K562 (cell line): Measurements from ENCODE around the gene NUDT14. TPM values are rescaled to one million over a fixed set of nuclear protein-coding genes. Genes with fewer than 3 reads are reported as not detected.
A peak's percentile ranks its signal among the peaks of the same experiment; 100 is the strongest.

ENCODE experiments used
- ATAC-seq: fragments of 200-7000 bp; cut with Tn5 transposase; 3 replicates; pipeline ENCODE4 v1.9.1; 2020; ENCODE audit warnings: moderate library complexity
- BruUV-seq: library from RNA; stranded (reverse); fragments of 400-500 nt; replicated peaks from 2 replicates; lab custom pipeline; 2021; lab: Mats Ljungman, UMichigan
- CTCF ChIA-PET: fragments of 300-600 bp; formaldehyde crosslinking; extraction: SDS; loops from one replicate; lab custom pipeline; 2021; ENCODE audit warnings: low intra/inter-chr PET ratio; lab: Yijun Ruan, JAX
- POLR2A ChIA-PET: fragments of 300-600, 350-650 bp; sonication (Branson Sonifier 250); formaldehyde crosslinking; extraction: SDS; loops from one replicate; lab custom pipeline; 2021; ENCODE audit warnings: antibody characterized with exemption, inconsistent platforms; lab: Yijun Ruan, JAX
- DNase-seq, 4 experiments: peaks; one replicate each; pipeline versions ENCODE4 v3.0.0 to v3.0.0-alpha.2; 2011 to 2018; ENCODE audit warnings: low spot score in 3 of 4, mixed read lengths in 3 of 4; ENCODE audit errors: extremely low read depth in 1 of 4
- FAIRE-seq: peaks from 2 replicates; lab custom pipeline; 2011; peaks lifted over from hg19 to GRCh38; lab: Jason Lieb, UNC
- H2AFZ ChIP-seq: 2 replicates; pipeline ENCODE4 v1.6.0; 2011; ENCODE audit warnings: low read depth, low read length, control low read depth, inconsistent platforms
- H3K27ac ChIP-seq: fragments of 200-600 bp; 3 replicates; pipeline ENCODE4 v1.8.0; 2011; ENCODE audit warnings: low read depth, mild to moderate bottlenecking, control low read depth, inconsistent platforms, low read length, moderate library complexity, mixed read lengths; ENCODE audit errors: extremely low read depth
- H3K27me3 ChIP-seq, 2 experiments: fragments of 300-600 bp in 1 of 2; 2 replicates in 1 of 2; 3 replicates in 1 of 2; pipeline versions ENCODE4 v1.6.0 to v1.8.0; 2011; ENCODE audit warnings: inconsistent platforms in 2 of 2, low read length in 2 of 2, mild to moderate bottlenecking in 1 of 2, mixed read lengths in 1 of 2, moderate library complexity in 1 of 2; ENCODE audit not compliant: control insufficient read depth in 2 of 2, insufficient read depth in 2 of 2
- H3K36me3 ChIP-seq: fragments of 300-600 bp; 3 replicates; pipeline ENCODE4 v1.8.0; 2011; ENCODE audit warnings: mild to moderate bottlenecking, low read length, inconsistent platforms; ENCODE audit not compliant: control insufficient read depth, insufficient read depth
- H3K4me1 ChIP-seq, 2 experiments: fragments of 200-600 bp in 1 of 2; replicated peaks in 1 of 2; 2 replicates in 1 of 2; 3 replicates in 1 of 2; pipeline versions ENCODE4 v1.5.1 to v1.8.0; 2011; ENCODE audit warnings: inconsistent platforms in 2 of 2, low read length in 2 of 2, mild to moderate bottlenecking in 1 of 2, mixed read lengths in 1 of 2, moderate library complexity in 1 of 2; ENCODE audit not compliant: control insufficient read depth in 2 of 2, insufficient read depth in 2 of 2
- H3K4me2 ChIP-seq: 2 replicates; pipeline ENCODE4 v1.6.1; 2011; ENCODE audit warnings: low read length, control low read depth, inconsistent platforms, mixed read lengths; ENCODE audit not compliant: insufficient read depth
- H3K4me3 ChIP-seq: fragments of 200-600 bp; sonication (generic), shearing (Covaris generic); 2 replicates; pipeline ENCODE4 v1.5.1; 2016; ENCODE audit warnings: control low read depth, inconsistent platforms
- H3K79me2 ChIP-seq: fragments of 200-600 bp; 3 replicates; pipeline ENCODE4 v1.8.0; 2011; ENCODE audit warnings: low read length, inconsistent platforms; ENCODE audit not compliant: control insufficient read depth, insufficient read depth
- H3K9ac ChIP-seq, 2 experiments: 2 replicates each; pipeline versions ENCODE4 v1.6.0 to v1.6.1; 2011; ENCODE audit warnings: low read depth in 2 of 2, low read length in 2 of 2, control low read depth in 1 of 2, inconsistent platforms in 1 of 2, mild to moderate bottlenecking in 1 of 2, mixed read lengths in 1 of 2; ENCODE audit not compliant: insufficient read depth in 1 of 2
- H3K9me1 ChIP-seq: one replicate; pipeline ENCODE4 v1.6.0; 2011; ENCODE audit warnings: inconsistent platforms, mild to moderate bottlenecking, low read length, moderate library complexity; ENCODE audit not compliant: control insufficient read depth, insufficient read depth
- H3K9me3 ChIP-seq: replicated peaks from 2 replicates; pipeline ENCODE4 v1.5.1; 2011; ENCODE audit warnings: low read depth, low read length, inconsistent platforms; ENCODE audit not compliant: control insufficient read depth, insufficient read depth
- H4K20me1 ChIP-seq: replicated peaks from 2 replicates; pipeline ENCODE4 v1.6.1; 2011; ENCODE audit warnings: low read length, inconsistent platforms, mixed read lengths; ENCODE audit not compliant: control insufficient read depth, insufficient read depth
- ARNT ChIP-seq, 2 experiments: fragments of 450-650 bp; IDR thresholded peaks; 2 replicates each; pipeline ENCODE4 v1.6.1; 2016; ENCODE audit warnings: mild to moderate bottlenecking in 1 of 2
- BRD9 ChIP-seq: fragments of 450-650 bp; IDR thresholded peaks from 2 replicates; pipeline ENCODE4 v1.6.1; 2018; ENCODE audit warnings: low read depth; ENCODE audit not compliant: partially characterized antibody
- CBFA2T2 ChIP-seq: fragments of 450-650 bp; conservative IDR thresholded peaks from 2 replicates; pipeline ENCODE4 v1.6.1; 2017; ENCODE audit warnings: mild to moderate bottlenecking
- CBX5 ChIP-seq: IDR thresholded peaks from 2 replicates; pipeline ENCODE4 v1.6.1; 2014; ENCODE audit warnings: low read depth, borderline replicate concordance
- DDX20 ChIP-seq: fragments of 450-650 bp; IDR thresholded peaks from 2 replicates; pipeline ENCODE4 v1.6.1; 2016; ENCODE audit warnings: missing genetic modification characterization, low read depth, mild to moderate bottlenecking, missing compliant biosample characterization, moderate library complexity
- EGR1 ChIP-seq: fragments of 450-650 bp; conservative IDR thresholded peaks from 2 replicates; pipeline ENCODE4 v1.6.1; 2017; ENCODE audit warnings: mild to moderate bottlenecking
- EP300 ChIP-seq: IDR thresholded peaks from 2 replicates; pipeline ENCODE4 v1.6.1; 2012; ENCODE audit warnings: low read length, improper control_type of control experiment
- FOSL1 ChIP-seq: fragments of 200-800 bp; sonication (Bioruptor generic); conservative IDR thresholded peaks from 2 replicates; pipeline ENCODE4 v1.6.1; 2016; ENCODE audit warnings: missing genetic modification characterization, missing compliant biosample characterization
- GABPB1 ChIP-seq: sonication (generic); formaldehyde crosslinking; IDR thresholded peaks from 2 replicates; pipeline ENCODE4 v1.8.0; 2022; ENCODE audit warnings: mild to moderate bottlenecking, missing genetic modification reagents
- GTF2E2 ChIP-seq: fragments of 200-800 bp; sonication (Bioruptor generic); IDR thresholded peaks from 2 replicates; pipeline ENCODE4 v1.6.1; 2016; ENCODE audit warnings: missing genetic modification characterization, missing compliant biosample characterization
- HMGN3 ChIP-seq: IDR thresholded peaks from 2 replicates; pipeline ENCODE4 v1.6.1; 2011; ENCODE audit warnings: borderline replicate concordance, low read depth, mild to moderate bottlenecking, mixed read lengths, low read length; ENCODE audit not compliant: insufficient read length; ENCODE audit errors: extremely low read depth
- HNRNPH1 ChIP-seq: fragments of 200-400 bp; formaldehyde crosslinking; optimal IDR thresholded peaks from 2 replicates; pipeline ENCODE3; 2017; ENCODE audit warnings: low read depth, mild to moderate bottlenecking, low read length, moderate library complexity
- HOXB6 ChIP-seq: fragments of 250-450 bp; sonication (Bioruptor Pico); IDR thresholded peaks from 2 replicates; pipeline ENCODE4 v1.5.1; 2022; ENCODE audit warnings: mild to moderate bottlenecking, borderline replicate concordance
- NCOA6 ChIP-seq: fragments of 450-650 bp; IDR thresholded peaks from 2 replicates; pipeline ENCODE4 v1.6.1; 2017; ENCODE audit warnings: mild to moderate bottlenecking
- RBM39 ChIP-seq: fragments of 200-400 bp; formaldehyde crosslinking; optimal IDR thresholded peaks from 2 replicates; pipeline ENCODE3; 2018; ENCODE audit warnings: low read depth, low read length
- TCF7 ChIP-seq: sonication (generic); IDR thresholded peaks from 2 replicates; pipeline ENCODE4 v1.6.1; 2016; ENCODE audit warnings: antibody characterized with exemption, borderline replicate concordance
- XRCC3 ChIP-seq: fragments of 450-650 bp; IDR thresholded peaks from 2 replicates; pipeline ENCODE4 v1.6.1; 2017; ENCODE audit warnings: mild to moderate bottlenecking, moderate library complexity
- ZBTB17 ChIP-seq: fragments of 450-650 bp; formaldehyde crosslinking; IDR thresholded peaks from 2 replicates; pipeline ENCODE4 v1.4.0; 2020; ENCODE audit warnings: mild to moderate bottlenecking
- ZNF184 ChIP-seq: sonication (generic); formaldehyde crosslinking; IDR thresholded peaks from 2 replicates; pipeline ENCODE4 v1.5.0; 2020; ENCODE audit warnings: missing genetic modification reagents
- ZNF77 ChIP-seq: fragments of 250-450 bp; sonication (Bioruptor Pico); IDR thresholded peaks from 2 replicates; pipeline ENCODE4 v1.5.0; 2020
- WGBS: fragments of 100-300 bp; shearing (Covaris generic); methylation state at CpG from one replicate; pipeline ENCODE4 v1.1.6; 2016; ENCODE audit warnings: low coverage, mixed read lengths; ENCODE audit not compliant: insufficient coverage; ENCODE audit errors: missing lambda C conversion rate; 5-methylcytosine and 5-hydroxymethylcytosine counted together
- in situ Hi-C: fragments of 300-500 bp; cut with MboI; formaldehyde crosslinking; loops from 4 replicates; pipeline ENCODE4 v1.15.0; 2018; ENCODE audit warnings: inconsistent platforms, mixed read lengths
- intact Hi-C: fragments of 100-400 bp; cut with micrococcal nuclease; formaldehyde crosslinking; loops from 2 replicates; pipeline ENCODE4 v1.14.2; 2022
- polyA plus RNA-seq, 8 experiments: library from polyadenylated mRNA; depleted of rRNA in 4 of 8; stranded (reverse) in 5 of 8; unstranded in 3 of 8; fragments of >200 nt; fragmentation: Nextera tagmentation in 2 of 8; fragmentation: Illumina TruSeq in 1 of 8; extraction: Ambion mirVana in 2 of 8; extraction: Trizol in 1 of 8; gene quantifications; 2 replicates each; pipeline versions ENCODE4 v1.2.1 to v1.2.3, GENCODE V29; 2011 to 2014; ENCODE audit warnings: inconsistent platforms in 1 of 8, missing spikeins in 1 of 8
- total RNA-seq, 7 experiments: library from RNA; depleted of rRNA in 6 of 7; stranded (reverse); fragments of >200 nt in 6 of 7; fragmentation: Illumina TruSeq in 2 of 7; extraction: Trizol in 2 of 7; gene quantifications; 2 replicates each; pipeline versions ENCODE4 v1.2.1 to v1.2.3, GENCODE V29; 2011 to 2021; ENCODE audit warnings: low replicate concordance in 1 of 7
- TF ChIP-seq, protein P1 (sequence below), 2 experiments: fragments of 250-450 bp in 1 of 2; fragments of 450-650 bp in 1 of 2; sonication (Bioruptor Pico) in 1 of 2; IDR thresholded peaks; 2 replicates each; pipeline versions ENCODE4 v1.6.1 to v1.8.0; 2016 to 2021; ENCODE audit warnings: mild to moderate bottlenecking in 2 of 2, moderate library complexity in 2 of 2, missing compliant biosample characterization in 1 of 2, missing genetic modification characterization in 1 of 2
- TF ChIP-seq, protein P2 (sequence below): fragments of 450-650 bp; IDR thresholded peaks from 2 replicates; pipeline ENCODE4 v1.6.1; 2016; ENCODE audit warnings: mild to moderate bottlenecking

NUDT14 gene
- total and polyA plus RNA-seq, 9 of the 15 experiments (the other 6 are each of a cell fraction or from before 2014, with no cell fraction given): 0.14 to 16.3 (median 8.2) TPM

DNA sequence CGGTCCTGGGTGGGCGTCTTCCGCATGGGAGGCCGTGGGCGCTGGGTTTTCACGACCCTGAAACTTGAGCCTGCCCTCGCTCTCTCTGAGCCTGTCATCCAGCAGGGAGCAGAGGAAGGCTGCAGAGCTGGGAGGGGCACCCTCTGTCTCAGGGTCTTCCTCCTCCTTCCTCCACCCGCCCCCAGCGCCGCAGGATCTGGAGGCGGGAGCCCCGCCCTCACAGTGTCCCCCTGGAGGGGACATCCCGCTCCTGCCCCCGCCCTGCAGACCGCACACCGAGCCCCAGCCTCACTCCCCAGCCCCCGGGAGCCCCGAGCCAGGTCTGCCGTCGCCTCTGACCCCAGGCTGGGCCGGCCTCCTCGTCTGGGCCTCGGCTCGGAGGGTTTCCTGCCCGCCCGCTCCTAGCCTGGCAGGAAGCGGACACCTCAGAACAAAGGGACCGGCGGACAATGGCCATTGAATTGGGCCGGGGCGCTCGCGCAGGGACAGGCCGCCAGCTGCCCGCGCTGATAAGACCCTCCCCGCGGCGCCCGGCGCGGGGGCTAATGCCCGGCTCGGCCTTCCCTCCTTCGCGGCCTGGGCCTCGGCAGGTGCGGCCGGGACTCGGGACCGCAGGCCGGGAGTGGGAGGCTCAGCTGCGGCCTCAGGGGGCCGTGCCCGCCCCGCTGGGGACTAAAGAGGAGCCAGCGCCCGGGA is 15.3 kb upstream of the NUDT14 start:
- POLR2A ChIA-PET: interaction anchor here (0.5 to 1.5 kb wide), 2 partner anchors 14 to 87 kb away, joined by 3 to 5 read pairs; no protein-coding TSS in a partner anchor
- CTCF ChIA-PET: no interaction called here
- WGBS: 3% methylated on average over 18 of the region's 58 CpGs
- H4K20me1 ChIP-seq: no peaks in the 10 kb centered on the region
- H3K9me3 ChIP-seq: no peaks in the 10 kb centered on the region
- ATAC-seq (peak; percentile 14; the same call in 2 of the 3 replicates), FAIRE-seq (no peak), DNase-seq (peak; percentile 25 to 49 (median 41))
- H3K9ac ChIP-seq: peak overlapping the region in 1 of 2 experiments; percentile 4; a peak in 1 of 4 replicates
- in situ Hi-C loops: no loop called here
- no peak overlapping the region; the same call in 1 of the 2 replicates for H2AFZ ChIP-seq
- peaks cover 0 to 12% of the 10 kb centered on the region in 2 experiments; a peak in 2 of 5 replicates for H3K27me3 ChIP-seq
- no peak overlapping the region for H3K4me3 ChIP-seq
- no peaks in the 10 kb centered on the region for H3K79me2 ChIP-seq
- H3K4me2 ChIP-seq: no peak overlapping the region
- H3K4me1 ChIP-seq: peaks cover 6 to 74% of the 10 kb centered on the region in 2 experiments; a peak in 3 of 5 replicates
- no TSS peak for BruUV-seq
- intact Hi-C loops: no loop called here
- no peaks in the 10 kb centered on the region for H3K9me1 ChIP-seq
- H3K27ac ChIP-seq: no peak overlapping the region
- H3K36me3 ChIP-seq: no peaks in the 10 kb centered on the region
- TF ChIP-seq CBX5: no peak
- peak; percentile 39 for TF ChIP-seq EGR1
- TF ChIP-seq, protein P1, sequence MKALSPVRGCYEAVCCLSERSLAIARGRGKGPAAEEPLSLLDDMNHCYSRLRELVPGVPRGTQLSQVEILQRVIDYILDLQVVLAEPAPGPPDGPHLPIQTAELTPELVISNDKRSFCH (CRISPR knock-in tag; IDR thresholded peaks at IDR 0.05): no peak
- TF ChIP-seq, protein P1 (tag; IDR thresholded peaks at IDR 0.05): no peak
- TF ChIP-seq NCOA6: no peak
- TF ChIP-seq BRD9: no peak
- TF ChIP-seq RBM39: no peak
- TF ChIP-seq ARNT (IDR thresholded peaks at IDR 0.05): no peak
- no peak for TF ChIP-seq ZBTB17 (CRISPR knock-in tag)
- no peak for TF ChIP-seq EP300
- no peak for TF ChIP-seq GABPB1 (CRISPR knock-in tag)
- TF ChIP-seq FOSL1 (tag): no peak
- no peak for TF ChIP-seq DDX20 (tag)
- TF ChIP-seq HNRNPH1: no peak
- no peak for TF ChIP-seq HMGN3
- no peak for TF ChIP-seq HOXB6 (CRISPR knock-in tag)
- no peak for TF ChIP-seq TCF7
- TF ChIP-seq ZNF77 (CRISPR knock-in tag): no peak
- TF ChIP-seq GTF2E2: no peak
- TF ChIP-seq CBFA2T2: peak; percentile 34; the same call in 1 of the 2 replicates
- TF ChIP-seq XRCC3: no peak
- TF ChIP-seq ZNF184 (CRISPR knock-in tag): no peak
- TF ChIP-seq, protein P2, sequence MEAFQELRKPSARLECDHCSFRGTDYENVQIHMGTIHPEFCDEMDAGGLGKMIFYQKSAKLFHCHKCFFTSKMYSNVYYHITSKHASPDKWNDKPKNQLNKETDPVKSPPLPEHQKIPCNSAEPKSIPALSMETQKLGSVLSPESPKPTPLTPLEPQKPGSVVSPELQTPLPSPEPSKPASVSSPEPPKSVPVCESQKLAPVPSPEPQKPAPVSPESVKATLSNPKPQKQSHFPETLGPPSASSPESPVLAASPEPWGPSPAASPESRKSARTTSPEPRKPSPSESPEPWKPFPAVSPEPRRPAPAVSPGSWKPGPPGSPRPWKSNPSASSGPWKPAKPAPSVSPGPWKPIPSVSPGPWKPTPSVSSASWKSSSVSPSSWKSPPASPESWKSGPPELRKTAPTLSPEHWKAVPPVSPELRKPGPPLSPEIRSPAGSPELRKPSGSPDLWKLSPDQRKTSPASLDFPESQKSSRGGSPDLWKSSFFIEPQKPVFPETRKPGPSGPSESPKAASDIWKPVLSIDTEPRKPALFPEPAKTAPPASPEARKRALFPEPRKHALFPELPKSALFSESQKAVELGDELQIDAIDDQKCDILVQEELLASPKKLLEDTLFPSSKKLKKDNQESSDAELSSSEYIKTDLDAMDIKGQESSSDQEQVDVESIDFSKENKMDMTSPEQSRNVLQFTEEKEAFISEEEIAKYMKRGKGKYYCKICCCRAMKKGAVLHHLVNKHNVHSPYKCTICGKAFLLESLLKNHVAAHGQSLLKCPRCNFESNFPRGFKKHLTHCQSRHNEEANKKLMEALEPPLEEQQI: no peak
